OCI-LY1 (cell line): ENCODE results near the gene OR51F2.

ENCODE experiments used
- H2AFZ ChIP-seq: fragments of 200-600 bp; sonication (generic), shearing (Covaris generic); 2 replicates; pipeline ENCODE4 v1.6.0; 2014; ENCODE audit warnings: antibody characterized with exemption, mild to moderate bottlenecking, low read length
- H3F3A ChIP-seq: fragments of 200-600 bp; sonication (generic), shearing (Covaris generic); 2 replicates; pipeline ENCODE4 v1.6.0; 2014; ENCODE audit warnings: mild to moderate bottlenecking, antibody characterized with exemption, low read length, moderate library complexity; ENCODE audit not compliant: insufficient read depth
- H3K27ac ChIP-seq: fragments of 200-600 bp; sonication (generic); 2 replicates; pipeline ENCODE4 v1.5.1; 2014; ENCODE audit warnings: low read length, mixed run types, mild to moderate bottlenecking, low read depth; ENCODE audit not compliant: poor library complexity, severe bottlenecking
- H3K27me3 ChIP-seq: fragments of 200-600 bp; sonication (generic); 2 replicates; pipeline ENCODE4 v1.6.0; 2014; ENCODE audit warnings: antibody characterized with exemption, mild to moderate bottlenecking, low read length, moderate library complexity; ENCODE audit not compliant: insufficient read depth
- H3K36me3 ChIP-seq: fragments of 200-600 bp; sonication (generic); 2 replicates; pipeline ENCODE4 v1.6.1; 2014; ENCODE audit warnings: mild to moderate bottlenecking, antibody characterized with exemption, low read length, moderate library complexity, mixed read lengths; ENCODE audit not compliant: insufficient read depth
- H3K4me1 ChIP-seq: fragments of 200-600 bp; sonication (generic); 2 replicates; pipeline ENCODE4 v1.5.1; 2014; ENCODE audit warnings: mild to moderate bottlenecking, low read length, moderate library complexity; ENCODE audit not compliant: insufficient read depth, severe bottlenecking
- H3K4me2 ChIP-seq: fragments of 200-600 bp; sonication (generic), shearing (Covaris generic); 2 replicates; pipeline ENCODE4 v1.6.1; 2014; ENCODE audit warnings: low read length
- H3K4me3 ChIP-seq: fragments of 200-600 bp; sonication (generic); 2 replicates; pipeline ENCODE4 v1.5.1; 2014; ENCODE audit warnings: low read length, low read depth, mild to moderate bottlenecking, mixed read lengths; ENCODE audit not compliant: poor library complexity, severe bottlenecking
- H3K79me2 ChIP-seq: fragments of 200-600 bp; shearing (Covaris generic); 2 replicates; pipeline ENCODE4 v1.6.1; 2016; ENCODE audit warnings: mixed run types, low read length, mixed read lengths; ENCODE audit not compliant: insufficient read depth
- H3K9ac ChIP-seq: fragments of 200-600 bp; sonication (generic), shearing (Covaris generic); 2 replicates; pipeline ENCODE4 v1.6.1; 2014; ENCODE audit warnings: mild to moderate bottlenecking, low read length, mixed read lengths
- H3K9me2 ChIP-seq: fragments of 200-600 bp; sonication (generic), shearing (Covaris generic); 2 replicates; pipeline ENCODE4 v1.6.1; 2014; ENCODE audit warnings: low read depth, mild to moderate bottlenecking, low read length, mixed read lengths
- H3K9me3 ChIP-seq: fragments of 200-600 bp; shearing (Covaris generic); 2 replicates; pipeline ENCODE4 v1.6.1; 2014; ENCODE audit warnings: low read length, mixed read lengths
- H4K20me1 ChIP-seq: fragments of 200-600 bp; sonication (generic), shearing (Covaris generic); 2 replicates; pipeline ENCODE4 v1.6.0; 2016; ENCODE audit warnings: mild to moderate bottlenecking, low read length; ENCODE audit not compliant: insufficient read depth
- EZH2 ChIP-seq: fragments of 200-600 bp; sonication (generic), shearing (Covaris generic); IDR thresholded peaks from 2 replicates; pipeline ENCODE4 v1.8.0; 2017; ENCODE audit warnings: borderline replicate concordance, mixed run types, mild to moderate bottlenecking, antibody characterized with exemption, low read length, moderate library complexity, mixed read lengths
- TF ChIP-seq, protein P1 (sequence below): fragments of 200-600 bp; sonication (generic), shearing (Covaris generic); IDR thresholded peaks from 2 replicates; pipeline ENCODE4 v1.5.1; 2017; ENCODE audit warnings: mild to moderate bottlenecking, antibody characterized with exemption, low read length, moderate library complexity, mixed read lengths

The OR51F2 gene, protein sequence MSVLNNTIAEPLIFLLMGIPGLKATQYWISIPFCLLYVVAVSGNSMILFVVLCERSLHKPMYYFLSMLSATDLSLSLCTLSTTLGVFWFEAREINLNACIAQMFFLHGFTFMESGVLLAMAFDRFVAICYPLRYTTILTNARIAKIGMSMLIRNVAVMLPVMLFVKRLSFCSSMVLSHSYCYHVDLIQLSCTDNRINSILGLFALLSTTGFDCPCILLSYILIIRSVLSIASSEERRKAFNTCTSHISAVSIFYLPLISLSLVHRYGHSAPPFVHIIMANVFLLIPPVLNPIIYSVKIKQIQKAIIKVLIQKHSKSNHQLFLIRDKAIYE

DNA sequence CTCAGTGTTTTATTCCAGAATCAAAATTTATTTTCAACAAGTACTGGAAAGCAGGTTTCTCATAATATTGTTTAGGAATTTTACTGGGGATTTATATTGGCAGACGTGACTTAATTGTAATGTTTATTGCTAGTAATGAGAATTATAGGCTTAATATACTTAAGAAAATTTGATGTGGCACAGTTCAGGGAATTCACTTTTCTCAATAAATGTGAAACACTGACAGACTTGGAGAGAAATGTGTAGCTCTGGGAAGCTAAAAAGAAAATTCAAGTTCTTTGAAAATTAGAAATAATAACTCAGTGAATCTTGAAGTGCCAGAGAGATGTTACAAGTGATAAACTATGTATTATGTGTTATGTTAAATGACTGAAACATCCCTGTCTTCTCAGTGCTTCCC lies at the start of gene OR51F2:
OR51F2 (plus strand) TSS at position 301 of the 400 bp plus-strand sequence. CDS start 101 bp downstream, outside the sequence.
- Histone ChIP-seq H3K36me3 (no peaks in the 10 kb centered on the region), H3K27ac (no peak within 1 kb of the TSS), H2AFZ (no peak within 1 kb of the TSS), H3K9ac (no peak within 1 kb of the TSS), H3K4me2 (no peak within 1 kb of the TSS), H3K4me3 (no peak within 1 kb of the TSS), H3K79me2 (no peaks in the 10 kb centered on the region), H3K4me1 (no peaks in the 10 kb centered on the region), H3K27me3 (no peaks in the 10 kb centered on the region), H3F3A (no peaks in the 10 kb centered on the region), H3K9me2 (no peaks in the 10 kb centered on the region), H3K9me3 (no peaks in the 10 kb centered on the region), H4K20me1 (no peaks in the 10 kb centered on the region)
- TF ChIP-seq, protein P1, sequence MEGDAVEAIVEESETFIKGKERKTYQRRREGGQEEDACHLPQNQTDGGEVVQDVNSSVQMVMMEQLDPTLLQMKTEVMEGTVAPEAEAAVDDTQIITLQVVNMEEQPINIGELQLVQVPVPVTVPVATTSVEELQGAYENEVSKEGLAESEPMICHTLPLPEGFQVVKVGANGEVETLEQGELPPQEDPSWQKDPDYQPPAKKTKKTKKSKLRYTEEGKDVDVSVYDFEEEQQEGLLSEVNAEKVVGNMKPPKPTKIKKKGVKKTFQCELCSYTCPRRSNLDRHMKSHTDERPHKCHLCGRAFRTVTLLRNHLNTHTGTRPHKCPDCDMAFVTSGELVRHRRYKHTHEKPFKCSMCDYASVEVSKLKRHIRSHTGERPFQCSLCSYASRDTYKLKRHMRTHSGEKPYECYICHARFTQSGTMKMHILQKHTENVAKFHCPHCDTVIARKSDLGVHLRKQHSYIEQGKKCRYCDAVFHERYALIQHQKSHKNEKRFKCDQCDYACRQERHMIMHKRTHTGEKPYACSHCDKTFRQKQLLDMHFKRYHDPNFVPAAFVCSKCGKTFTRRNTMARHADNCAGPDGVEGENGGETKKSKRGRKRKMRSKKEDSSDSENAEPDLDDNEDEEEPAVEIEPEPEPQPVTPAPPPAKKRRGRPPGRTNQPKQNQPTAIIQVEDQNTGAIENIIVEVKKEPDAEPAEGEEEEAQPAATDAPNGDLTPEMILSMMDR: no peak
- no peak for TF ChIP-seq EZH2

DNA sequence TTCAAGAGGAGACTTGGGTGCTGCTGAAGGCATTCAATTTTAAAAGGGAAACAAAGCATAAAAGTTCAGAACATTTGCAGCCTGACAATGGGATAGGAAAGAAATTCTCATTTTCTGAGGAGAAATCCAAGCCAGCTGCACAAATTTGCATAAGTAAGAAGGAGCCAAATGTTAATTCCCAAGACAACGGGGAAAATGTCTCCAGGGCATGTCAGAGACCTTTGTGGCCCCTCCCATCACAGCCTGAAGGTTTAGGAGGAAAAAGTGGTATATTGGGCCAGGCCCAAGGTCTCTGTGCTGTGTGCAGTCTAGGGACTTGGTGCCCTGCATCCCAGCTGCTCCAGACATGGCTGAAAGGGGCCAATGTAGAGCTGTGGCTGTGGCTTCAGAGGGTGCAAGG lies 38.7 kb upstream of the OR51F2 start:
- Histone ChIP-seq H3K79me2 (no peaks in the 10 kb centered on the region), H3K4me1 (no peaks in the 10 kb centered on the region), H3K9me3 (no peaks in the 10 kb centered on the region), H3K9me2 (no peaks in the 10 kb centered on the region), H3K27me3 (no peaks in the 10 kb centered on the region), H3K36me3 (no peaks in the 10 kb centered on the region), H3K4me2 (no peak overlapping the region), H3K9ac (no peak overlapping the region), H2AFZ (no peak overlapping the region), H3F3A (no peaks in the 10 kb centered on the region), H3K4me3 (no peak overlapping the region), H4K20me1 (no peaks in the 10 kb centered on the region), H3K27ac (no peak overlapping the region)
- TF ChIP-seq, protein P1: no peak
- TF ChIP-seq EZH2: no peak

DNA sequence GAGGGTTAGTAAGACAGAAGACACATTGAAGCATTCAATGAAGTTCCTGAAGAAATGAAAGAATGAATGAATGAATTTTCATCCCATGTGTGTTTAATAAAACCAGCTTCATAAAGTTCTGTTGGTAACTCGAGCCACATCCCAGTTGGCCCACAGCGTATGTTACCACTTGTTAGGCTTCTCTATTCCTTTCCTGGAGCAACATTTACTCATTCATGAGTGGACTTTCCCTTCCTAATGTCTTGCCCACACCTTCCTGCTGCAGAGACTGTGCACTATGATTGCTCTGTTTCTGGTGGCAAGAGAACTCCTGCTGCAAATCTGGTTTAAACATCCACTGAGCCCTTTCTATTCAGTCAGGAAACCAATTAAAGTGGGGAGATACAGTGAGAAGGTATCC lies 23.9 kb upstream of the OR51F2 start:
- H3K27me3 ChIP-seq: no peaks in the 10 kb centered on the region
- H3F3A ChIP-seq: no peaks in the 10 kb centered on the region
- no peak overlapping the region for H3K27ac ChIP-seq
- TF ChIP-seq, protein P1: no peak
- no peak for TF ChIP-seq EZH2
- H2AFZ ChIP-seq: no peak overlapping the region
- H3K36me3 ChIP-seq: no peaks in the 10 kb centered on the region
- H4K20me1 ChIP-seq: no peaks in the 10 kb centered on the region
- H3K9ac ChIP-seq: no peak overlapping the region
- no peak overlapping the region for H3K4me3 ChIP-seq
- no peaks in the 10 kb centered on the region for H3K79me2 ChIP-seq
- no peak overlapping the region for H3K4me2 ChIP-seq
- no peaks in the 10 kb centered on the region for H3K9me3 ChIP-seq
- H3K9me2 ChIP-seq: no peaks in the 10 kb centered on the region
- H3K4me1 ChIP-seq: no peaks in the 10 kb centered on the region
